ENCODE data around the gene SEC23B.

Gene SEC23B

DNA sequence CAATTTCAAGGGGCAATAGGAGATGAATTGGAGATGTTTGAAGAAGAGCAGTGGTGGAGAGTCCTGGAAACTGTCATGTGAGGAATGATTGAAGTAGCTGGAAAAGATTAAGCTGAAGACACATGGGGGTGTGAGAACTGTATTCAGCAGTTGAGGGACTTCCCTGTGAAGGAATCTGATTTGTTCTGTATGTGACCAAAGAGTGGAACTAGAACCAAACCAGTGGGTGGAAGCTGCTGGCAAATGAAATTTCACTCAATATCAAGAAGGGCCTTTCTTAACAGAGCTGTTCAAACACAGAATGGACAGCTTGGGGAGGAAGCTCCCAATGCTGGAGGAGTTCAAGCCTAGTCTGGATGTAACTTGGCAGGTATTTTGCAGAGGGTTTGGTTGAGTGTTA lies 21.3 kb downstream of the SEC23B start:
- no peaks in the 10 kb centered on the region for H3K9me3 ChIP-seq (ENCODE audit: control insufficient read depth, low read length)
- H2AFZ ChIP-seq = no peak overlapping the region
- H3K27me3 ChIP-seq (ENCODE audit: control insufficient read depth, insufficient read depth, low read length) = no peaks in the 10 kb centered on the region
- H3K4me2 ChIP-seq (ENCODE audit: low read length) = no peak overlapping the region
- no peaks in the 10 kb centered on the region for H3K4me1 ChIP-seq
- no peak overlapping the region for H3K27ac ChIP-seq
- no peak overlapping the region for H3K9ac ChIP-seq
- no peaks in the 10 kb centered on the region for H3K79me2 ChIP-seq
- no peak overlapping the region for H3K4me3 ChIP-seq (ENCODE audit: low read depth, low read length)
- peaks cover 2% of the 10 kb centered on the region for H3K36me3 ChIP-seq (ENCODE audit: control insufficient read depth, insufficient read depth, low read length)
- TF ChIP-seq, protein P1, sequence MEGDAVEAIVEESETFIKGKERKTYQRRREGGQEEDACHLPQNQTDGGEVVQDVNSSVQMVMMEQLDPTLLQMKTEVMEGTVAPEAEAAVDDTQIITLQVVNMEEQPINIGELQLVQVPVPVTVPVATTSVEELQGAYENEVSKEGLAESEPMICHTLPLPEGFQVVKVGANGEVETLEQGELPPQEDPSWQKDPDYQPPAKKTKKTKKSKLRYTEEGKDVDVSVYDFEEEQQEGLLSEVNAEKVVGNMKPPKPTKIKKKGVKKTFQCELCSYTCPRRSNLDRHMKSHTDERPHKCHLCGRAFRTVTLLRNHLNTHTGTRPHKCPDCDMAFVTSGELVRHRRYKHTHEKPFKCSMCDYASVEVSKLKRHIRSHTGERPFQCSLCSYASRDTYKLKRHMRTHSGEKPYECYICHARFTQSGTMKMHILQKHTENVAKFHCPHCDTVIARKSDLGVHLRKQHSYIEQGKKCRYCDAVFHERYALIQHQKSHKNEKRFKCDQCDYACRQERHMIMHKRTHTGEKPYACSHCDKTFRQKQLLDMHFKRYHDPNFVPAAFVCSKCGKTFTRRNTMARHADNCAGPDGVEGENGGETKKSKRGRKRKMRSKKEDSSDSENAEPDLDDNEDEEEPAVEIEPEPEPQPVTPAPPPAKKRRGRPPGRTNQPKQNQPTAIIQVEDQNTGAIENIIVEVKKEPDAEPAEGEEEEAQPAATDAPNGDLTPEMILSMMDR (IDR thresholded peaks at IDR 0.05) = no peak

DNA sequence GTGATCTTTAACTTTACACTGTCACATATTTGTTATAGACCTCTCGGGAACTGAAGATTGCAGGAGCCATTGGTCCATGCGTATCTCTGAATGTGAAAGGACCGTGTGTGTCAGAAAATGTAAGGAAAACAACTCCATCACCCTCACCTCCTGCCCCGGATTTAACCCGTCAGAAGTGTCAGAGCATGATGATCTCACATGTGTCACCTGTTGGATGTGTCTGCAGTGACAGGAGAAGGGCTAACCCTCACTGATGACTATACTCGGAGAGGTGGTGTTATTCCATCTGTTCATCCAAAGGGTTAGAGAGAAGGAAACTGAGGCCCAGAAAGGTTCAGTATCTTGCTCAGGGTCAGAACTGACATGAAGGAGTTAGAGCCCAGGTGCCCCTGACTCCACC lies 24.9 kb downstream of the SEC23B start:
- no peak overlapping the region for H3K4me2 ChIP-seq (ENCODE audit: low read length)
- no peaks in the 10 kb centered on the region for H3K36me3 ChIP-seq (ENCODE audit: control insufficient read depth, insufficient read depth, low read length)
- no peak overlapping the region for H3K27ac ChIP-seq
- TF ChIP-seq, protein P1 (IDR thresholded peaks at IDR 0.05) = no peak
- H3K79me2 ChIP-seq = no peaks in the 10 kb centered on the region
- no peak overlapping the region for H2AFZ ChIP-seq
- H3K4me3 ChIP-seq (ENCODE audit: low read depth, low read length) = no peak overlapping the region
- H3K9me3 ChIP-seq (ENCODE audit: control insufficient read depth, low read length) = no peaks in the 10 kb centered on the region
- no peaks in the 10 kb centered on the region for H3K27me3 ChIP-seq (ENCODE audit: control insufficient read depth, insufficient read depth, low read length)
- H3K4me1 ChIP-seq = no peaks in the 10 kb centered on the region
- H3K9ac ChIP-seq = no peak overlapping the region

DNA sequence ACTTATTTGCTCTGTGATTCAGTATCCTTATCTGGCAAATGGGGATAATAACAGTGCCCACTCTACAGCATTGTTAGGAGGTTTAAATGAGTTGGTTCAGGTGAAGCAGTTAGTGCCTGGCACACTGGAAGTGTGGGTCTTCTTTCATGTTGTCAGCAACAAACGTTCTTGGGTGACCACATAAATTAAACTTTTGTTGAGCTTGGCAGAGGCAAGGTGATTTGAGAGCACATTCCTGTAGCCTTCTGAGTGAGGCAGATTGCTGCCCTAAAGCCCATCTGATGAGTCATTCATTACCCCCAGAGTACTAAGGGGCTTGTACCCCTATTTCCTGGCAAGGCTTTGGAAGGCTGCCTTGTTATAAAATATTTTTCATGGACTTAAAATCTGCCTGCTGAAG lies 25.8 kb downstream of the SEC23B start:
- TF ChIP-seq, protein P1 (IDR thresholded peaks at IDR 0.05) = no peak
- H2AFZ ChIP-seq = no peak overlapping the region
- H3K9me3 ChIP-seq (ENCODE audit: control insufficient read depth, low read length) = no peaks in the 10 kb centered on the region
- no peak overlapping the region for H3K4me2 ChIP-seq (ENCODE audit: low read length)
- H3K9ac ChIP-seq = no peak overlapping the region
- no peak overlapping the region for H3K27ac ChIP-seq
- H3K4me3 ChIP-seq (ENCODE audit: low read depth, low read length) = no peak overlapping the region
- H3K27me3 ChIP-seq (ENCODE audit: control insufficient read depth, insufficient read depth, low read length) = no peaks in the 10 kb centered on the region
- H3K79me2 ChIP-seq = no peaks in the 10 kb centered on the region
- H3K36me3 ChIP-seq (ENCODE audit: control insufficient read depth, insufficient read depth, low read length) = no peaks in the 10 kb centered on the region
- no peaks in the 10 kb centered on the region for H3K4me1 ChIP-seq

DNA sequence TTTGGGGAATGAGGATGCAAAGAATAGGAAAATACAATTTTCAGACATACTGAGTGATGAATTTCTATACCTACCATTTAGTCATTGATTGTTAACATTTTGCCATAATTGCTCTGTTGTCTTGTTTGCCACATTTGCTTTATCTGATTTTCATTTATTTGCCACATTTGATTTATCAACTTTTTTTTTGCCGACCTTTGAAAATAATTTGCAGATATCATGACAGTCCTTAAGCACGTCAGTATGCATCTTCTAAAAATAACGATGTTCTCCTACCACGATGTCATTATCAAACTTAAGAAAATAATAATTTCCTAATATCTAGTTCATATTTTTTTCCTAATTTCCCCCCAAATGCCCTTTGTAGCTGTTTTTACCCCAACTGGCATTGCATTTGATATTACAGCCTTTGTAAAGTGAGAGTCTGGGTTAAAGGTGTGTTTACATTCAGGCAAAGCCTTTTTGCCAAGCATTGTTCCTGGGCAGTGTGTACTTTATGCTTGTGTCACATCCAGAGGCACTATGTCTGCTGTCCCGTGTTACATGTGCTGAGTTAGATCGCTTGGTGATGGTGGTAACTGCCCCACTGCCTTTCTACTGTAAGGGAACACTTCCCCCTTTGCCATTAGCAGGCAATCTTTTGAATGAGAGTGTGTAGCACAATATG lies 26.4 kb downstream of the SEC23B start:
- Histone ChIP-seq H2AFZ (no peak overlapping the region), H3K4me2 (ENCODE audit: low read length) (no peak overlapping the region), H3K27ac (no peak overlapping the region), H3K4me3 (ENCODE audit: low read depth, low read length) (no peak overlapping the region), H3K4me1 (no peaks in the 10 kb centered on the region), H3K79me2 (no peaks in the 10 kb centered on the region), H3K9ac (no peak overlapping the region), H3K9me3 (ENCODE audit: control insufficient read depth, low read length) (no peaks in the 10 kb centered on the region), H3K36me3 (ENCODE audit: control insufficient read depth, insufficient read depth, low read length) (no peaks in the 10 kb centered on the region), H3K27me3 (ENCODE audit: control insufficient read depth, insufficient read depth, low read length) (no peaks in the 10 kb centered on the region)
- TF ChIP-seq, protein P1 (IDR thresholded peaks at IDR 0.05) = no peak

DNA sequence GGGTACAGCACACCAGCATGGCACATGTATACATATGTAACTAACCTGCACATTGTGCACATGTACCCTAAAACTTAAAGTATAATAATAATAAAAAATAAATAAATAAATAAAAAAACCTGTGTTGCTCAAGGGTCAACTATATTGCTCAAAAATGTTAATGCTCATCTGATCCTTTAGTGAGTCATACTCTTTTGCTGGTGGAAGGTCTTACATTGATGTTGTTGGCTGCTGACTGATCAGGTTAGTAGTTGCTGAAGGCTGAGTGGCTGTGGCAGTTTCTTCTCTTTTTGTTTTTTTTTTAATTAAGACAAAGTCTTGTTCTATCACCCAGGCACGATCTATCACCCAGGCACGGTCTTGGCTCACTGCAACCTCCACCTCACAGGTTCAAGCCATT lies 29.9 kb downstream of the SEC23B start:
- Histone ChIP-seq H3K4me2 (ENCODE audit: low read length) (no peak overlapping the region), H3K27me3 (ENCODE audit: control insufficient read depth, insufficient read depth, low read length) (no peaks in the 10 kb centered on the region), H3K36me3 (ENCODE audit: control insufficient read depth, insufficient read depth, low read length) (no peaks in the 10 kb centered on the region)

More for the DNA sequence above, 29.9 kb downstream of the SEC23B start:
- H3K4me1 ChIP-seq = no peaks in the 10 kb centered on the region
- no peak overlapping the region for H3K9ac ChIP-seq
- no peak overlapping the region for H3K4me3 ChIP-seq (ENCODE audit: low read depth, low read length)
- no peak overlapping the region for H3K27ac ChIP-seq
- TF ChIP-seq, protein P1 (IDR thresholded peaks at IDR 0.05) = no peak
- no peaks in the 10 kb centered on the region for H3K79me2 ChIP-seq
- no peak overlapping the region for H2AFZ ChIP-seq
- no peaks in the 10 kb centered on the region for H3K9me3 ChIP-seq (ENCODE audit: control insufficient read depth, low read length)

Data from parathyroid adenoma (tissue), 2 donors.